ENCODE measurements around the gene SPAG7.

The SPAG7 gene, protein sequence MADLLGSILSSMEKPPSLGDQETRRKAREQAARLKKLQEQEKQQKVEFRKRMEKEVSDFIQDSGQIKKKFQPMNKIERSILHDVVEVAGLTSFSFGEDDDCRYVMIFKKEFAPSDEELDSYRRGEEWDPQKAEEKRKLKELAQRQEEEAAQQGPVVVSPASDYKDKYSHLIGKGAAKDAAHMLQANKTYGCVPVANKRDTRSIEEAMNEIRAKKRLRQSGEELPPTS

DNA sequence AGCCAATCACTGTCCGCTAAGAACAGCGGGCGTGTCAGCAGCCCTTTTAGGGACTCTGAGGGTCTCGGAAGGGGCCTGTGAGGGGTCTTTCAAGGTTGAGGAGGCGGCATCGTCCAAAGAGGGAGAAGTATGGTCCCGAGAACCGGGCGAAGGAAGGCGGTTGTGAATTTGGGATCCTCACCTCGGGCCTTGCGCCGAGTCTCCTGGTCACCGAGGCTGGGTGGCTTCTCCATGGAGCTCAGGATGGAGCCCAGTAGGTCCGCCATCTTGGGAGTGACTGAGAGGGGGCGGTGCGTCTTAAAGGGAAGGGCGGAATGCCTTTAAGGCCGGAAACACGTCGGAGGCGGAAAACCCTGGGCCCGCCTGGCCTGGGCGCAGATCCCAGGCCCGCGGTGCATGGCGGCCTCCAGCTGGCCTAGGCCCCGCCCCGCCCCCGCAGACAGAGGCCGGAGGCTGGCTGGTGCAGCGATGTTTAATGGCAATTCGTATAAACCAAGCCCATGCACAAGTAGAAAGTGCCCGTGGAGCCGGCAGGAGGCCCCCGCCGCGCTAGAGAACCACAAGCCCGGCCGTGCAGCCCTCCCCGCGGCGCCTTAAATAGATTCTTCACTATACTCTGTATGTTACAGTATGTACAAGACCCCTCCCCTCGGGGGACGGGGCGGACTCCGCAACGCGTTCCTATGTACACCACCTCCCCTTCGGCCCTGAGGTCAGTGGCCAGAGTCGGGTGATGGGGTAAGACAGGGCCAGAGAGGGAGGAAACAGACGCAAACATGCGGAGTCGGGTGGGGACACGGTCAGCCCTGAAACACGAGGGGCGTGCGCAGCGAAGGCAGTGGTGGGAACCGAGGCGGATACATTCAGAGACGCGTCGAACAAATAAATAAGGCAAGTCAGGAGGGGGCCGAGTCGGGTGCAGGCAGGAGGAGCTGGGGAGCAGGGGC, at the start of gene SPAG7:
TSS of gene SPAG7 (minus strand) at position 279 of the 947 bp plus-strand sequence. CDS start at position 266, 13 bp downstream.
- DNase-seq, result peak; percentile 95

DNA sequence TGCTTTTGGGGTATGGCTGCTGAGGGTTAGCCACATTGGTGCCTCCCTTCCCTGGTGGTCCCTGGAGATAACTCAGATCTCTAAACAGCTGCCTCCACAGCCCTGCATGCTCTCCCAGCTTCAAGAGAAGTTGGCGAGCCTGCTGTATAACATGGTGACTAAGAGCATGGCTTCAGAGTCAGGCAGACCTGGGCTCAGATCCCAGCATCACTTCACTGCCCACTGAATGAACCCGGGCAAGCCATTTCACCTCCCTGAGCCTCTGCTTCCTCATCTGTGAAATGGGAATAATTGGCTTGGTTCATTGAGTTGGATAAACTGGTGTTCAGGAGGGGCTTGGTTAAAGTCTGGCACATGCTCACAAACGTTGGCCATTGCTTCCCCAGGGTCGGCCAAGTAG, 46.7 kb upstream of the SPAG7 start:
- DNase-seq, result no peak

DNA sequence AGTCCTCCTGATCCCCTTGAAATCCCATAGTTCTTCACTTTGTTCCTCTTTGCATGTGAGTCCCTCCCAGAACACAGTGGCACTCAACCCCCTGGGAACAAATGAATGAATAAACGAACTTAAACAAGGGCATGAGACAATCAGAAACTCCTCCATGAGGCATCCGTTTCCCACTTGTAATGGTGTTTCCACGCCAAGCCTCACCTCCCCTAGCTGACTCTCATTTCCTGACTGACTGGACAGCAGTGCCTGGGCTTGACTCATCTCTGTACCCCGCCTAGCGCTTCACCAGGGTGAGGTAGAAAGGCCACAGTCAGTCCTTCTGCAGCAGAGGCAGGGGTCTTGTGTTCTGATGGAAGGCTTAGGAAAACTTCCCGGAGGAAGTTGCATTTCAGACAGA, 44.3 kb upstream of the SPAG7 start:
- peak; percentile 35 for DNase-seq

DNA sequence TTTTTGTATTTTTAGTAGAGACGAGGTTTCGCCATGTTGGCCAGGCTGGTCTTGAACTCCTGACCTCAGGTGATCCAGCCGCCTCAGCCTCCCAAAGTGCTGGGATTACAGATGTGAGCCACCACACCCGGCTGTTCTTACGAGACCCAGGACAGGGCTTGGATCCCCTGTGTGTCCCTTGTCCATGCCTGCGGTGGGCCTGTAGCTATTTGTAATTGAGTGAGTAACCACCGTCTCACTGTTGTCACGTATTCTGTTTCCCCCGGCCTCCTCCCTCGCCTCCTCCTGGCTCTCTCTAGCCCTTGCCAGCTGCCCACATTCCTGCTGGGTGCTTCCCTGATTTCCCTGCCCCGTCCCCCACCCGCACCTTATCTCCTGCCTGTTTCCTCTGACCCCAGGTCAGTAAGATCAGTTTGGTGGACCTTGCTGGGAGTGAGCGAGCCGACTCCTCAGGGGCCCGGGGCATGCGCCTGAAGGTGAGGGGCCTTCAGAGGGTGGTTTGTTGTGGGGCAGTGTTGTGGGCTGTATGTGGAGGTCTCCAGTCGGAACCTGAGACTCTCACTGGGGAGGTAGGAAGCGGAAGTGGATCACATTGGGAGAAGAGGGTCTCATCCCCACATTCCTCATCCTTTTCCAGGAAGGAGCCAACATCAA, 35.7 kb upstream of the SPAG7 start:
- DNase-seq, result no peak

DNA sequence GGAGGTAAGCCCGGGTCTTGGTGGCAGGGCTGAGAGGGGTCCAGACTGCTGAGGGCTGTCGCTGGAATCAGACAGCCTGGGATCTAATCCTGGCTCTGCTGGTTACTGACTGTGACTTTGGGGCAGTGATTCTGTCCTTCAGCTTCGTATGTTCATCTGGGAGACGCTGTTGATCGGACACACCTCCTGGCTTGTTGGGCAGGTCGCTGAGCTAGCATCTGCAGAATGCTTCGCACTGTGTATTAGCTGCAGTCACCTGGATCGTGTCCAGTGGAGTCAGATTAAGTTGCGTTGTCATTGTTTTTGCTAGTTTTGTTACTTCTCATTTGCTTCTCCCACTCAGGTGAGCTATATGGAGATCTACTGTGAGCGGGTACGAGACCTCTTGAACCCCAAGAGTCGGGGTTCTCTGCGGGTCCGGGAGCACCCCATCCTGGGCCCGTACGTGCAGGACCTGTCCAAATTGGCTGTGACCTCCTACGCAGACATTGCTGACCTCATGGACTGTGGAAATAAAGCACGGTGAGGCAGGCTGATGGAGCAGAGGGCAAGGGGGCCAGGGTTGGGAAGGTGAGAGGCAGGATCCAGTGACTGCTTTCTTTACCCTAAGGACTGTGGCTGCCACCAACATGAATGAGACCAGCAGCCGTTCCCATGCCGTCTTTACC, 34.6 kb upstream of the SPAG7 start:
- no peak for DNase-seq

DNA sequence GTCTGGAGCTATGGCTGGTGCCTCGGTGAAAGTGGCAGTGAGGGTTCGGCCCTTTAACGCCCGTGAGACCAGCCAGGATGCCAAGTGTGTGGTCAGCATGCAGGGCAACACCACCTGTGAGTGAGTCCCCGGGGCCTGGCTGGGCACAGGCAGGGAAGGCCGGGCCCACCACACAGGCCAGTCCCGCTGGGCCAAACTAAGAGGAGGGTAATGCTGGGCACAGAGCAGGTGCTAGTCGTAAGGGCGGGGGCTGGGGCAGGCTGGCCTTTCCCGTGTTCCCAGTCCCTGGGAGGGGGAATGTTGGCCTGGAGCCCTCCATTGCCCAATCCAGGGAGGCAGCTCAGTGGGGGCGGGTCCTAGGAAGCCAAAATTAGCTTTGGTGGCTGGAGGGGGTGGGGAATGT, 32.6 kb upstream of the SPAG7 start:
- DNase-seq, result no peak

DNA sequence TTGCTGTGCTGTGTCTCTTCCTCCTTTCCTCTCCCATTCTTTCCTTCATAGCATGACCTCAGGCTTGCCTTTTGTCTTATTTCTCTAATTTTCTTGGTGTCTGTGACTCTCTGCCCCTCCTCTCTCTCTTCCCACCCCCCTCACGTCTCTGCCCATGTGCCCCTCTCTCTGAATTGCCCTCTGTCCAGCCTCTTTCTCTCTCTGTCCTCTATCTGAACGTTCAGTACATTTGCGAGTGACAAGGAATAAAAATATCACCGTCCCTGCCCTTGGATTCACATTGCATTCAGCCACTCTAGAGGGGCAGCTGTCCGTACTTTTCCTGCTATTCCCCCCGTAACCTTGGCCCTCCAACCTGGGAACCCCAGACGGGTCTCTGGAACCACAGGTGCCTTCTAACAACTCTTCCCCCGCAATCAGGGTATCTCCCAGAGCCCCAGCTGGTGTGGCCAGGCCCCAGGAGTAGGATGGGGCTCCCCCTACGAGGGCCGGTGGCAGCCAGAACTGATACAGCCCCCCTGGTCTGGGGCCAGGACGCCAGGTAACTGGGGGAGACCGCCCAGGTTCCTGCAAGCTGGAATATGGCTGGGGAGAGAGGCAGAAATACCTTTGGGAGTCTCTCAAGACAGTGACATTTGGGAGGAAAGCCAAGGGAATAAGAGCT, 31.9 kb upstream of the SPAG7 start:
- no peak for DNase-seq

DNA sequence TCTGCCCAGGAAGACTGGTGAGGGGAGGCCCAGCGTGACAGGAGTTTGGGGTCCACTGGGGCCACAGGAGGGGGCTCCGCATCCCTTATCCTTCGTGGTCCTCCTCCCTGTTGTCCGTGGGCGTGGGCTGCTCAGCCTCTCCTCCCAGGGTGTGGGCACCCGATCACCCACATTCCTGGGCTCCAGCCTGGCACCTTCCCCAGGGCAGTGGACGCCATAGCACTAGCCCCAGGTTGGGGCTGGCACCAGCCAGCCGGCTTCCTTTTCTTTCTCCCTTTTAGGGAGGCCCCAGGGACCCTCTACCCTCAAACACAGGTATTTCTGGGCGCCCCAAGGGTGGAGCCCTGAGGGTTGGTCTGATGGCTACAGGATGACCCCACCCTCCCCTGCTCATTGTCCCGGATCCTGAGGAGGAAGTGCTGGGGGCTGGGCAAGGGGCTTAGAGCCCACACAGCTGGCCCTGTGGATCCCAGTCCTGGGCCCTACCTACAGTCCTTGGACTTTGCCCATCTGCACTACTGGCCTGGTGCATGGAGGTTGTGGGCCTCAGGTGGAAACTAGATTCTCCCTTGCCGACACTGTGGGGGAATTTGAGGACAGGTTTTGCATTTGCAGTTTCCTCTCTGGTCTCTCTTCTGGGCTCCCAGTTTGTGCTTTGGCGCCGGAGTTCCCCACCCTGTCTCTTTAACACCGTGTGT, 31.3 kb upstream of the SPAG7 start:
- DNase-seq, result no peak

DNA sequence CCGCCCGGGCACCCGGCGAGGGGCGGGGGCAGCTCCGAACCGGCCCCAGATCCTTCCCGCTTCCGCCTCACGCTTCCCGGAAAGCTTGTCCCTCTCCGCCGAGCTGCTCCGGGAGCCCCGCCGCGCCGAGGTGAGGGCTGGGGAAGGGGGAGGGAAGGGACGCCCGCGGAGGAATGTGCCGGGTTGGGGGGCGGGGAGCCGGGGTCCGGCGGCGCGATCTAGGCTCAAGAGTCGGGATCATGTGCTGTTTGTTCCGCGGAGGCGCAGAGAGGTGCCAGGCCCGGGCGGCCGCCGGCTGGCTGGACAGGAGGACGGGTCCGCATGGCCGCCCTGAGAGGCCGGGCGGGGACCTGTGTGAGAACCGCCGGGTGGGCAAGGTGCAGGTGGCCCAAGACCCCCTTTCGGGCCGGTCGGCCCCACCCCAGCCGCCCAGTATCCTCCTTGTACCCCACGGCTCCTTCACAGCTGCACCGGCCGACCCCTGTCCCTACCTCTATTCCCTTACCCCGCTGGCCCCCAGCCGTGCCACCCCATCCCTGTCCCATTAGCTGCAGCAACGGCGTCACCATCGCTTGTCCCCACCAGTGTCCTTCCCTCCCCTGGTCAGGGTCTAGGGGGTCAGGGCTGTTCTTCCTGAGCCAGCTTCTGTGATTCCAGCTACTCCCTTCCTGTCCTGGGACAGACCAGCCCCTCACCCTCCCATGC, 30.6 kb upstream of the SPAG7 start:
- DNase-seq, result no peak

DNA sequence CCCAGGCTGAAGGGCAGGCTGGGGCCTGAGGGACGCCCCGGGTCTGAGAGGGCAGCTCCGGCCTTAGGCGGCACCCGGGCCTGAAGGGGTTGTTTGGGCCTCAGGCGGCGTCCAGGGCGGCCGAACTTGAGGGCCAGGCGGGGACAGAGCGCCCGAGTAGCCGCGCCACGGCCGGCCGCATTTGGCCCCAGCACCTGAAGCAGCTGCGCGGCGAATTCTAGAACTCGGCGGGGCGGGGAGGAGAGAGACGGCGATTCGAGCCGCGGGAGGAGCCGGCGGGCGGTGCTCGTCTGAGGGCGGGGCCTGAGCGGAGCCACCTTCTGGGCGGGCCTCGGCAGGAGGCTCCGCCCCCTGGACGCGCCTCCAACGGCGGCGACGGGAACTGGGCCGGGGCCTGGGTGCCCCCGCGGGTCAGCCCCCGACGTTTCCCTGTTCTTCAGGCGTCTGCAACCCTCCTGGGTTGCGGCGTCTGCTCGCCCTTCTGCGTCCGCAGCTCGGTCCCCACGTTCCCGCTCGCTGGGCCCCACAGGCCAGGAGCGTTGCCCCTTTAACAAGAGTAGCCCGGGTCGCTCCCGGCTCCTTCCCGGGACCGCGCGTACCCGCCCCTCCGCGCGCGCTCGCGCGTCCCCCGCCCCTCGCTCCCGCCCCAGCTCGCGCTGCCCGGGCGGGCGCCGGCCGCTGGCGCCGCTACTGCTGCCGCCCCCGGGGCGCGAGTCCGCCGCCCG, 29.8 kb upstream of the SPAG7 start, which contains the start of the genes INCA1 and KIF1C:
TSS of gene INCA1 (minus strand) at position 221 of the 725 bp plus-strand sequence. CDS start 3,085 bp downstream, outside the sequence.
TSS of gene KIF1C (plus strand) at position 649 of the 725 bp plus-strand sequence. CDS start 2,297 bp downstream, outside the sequence.
- peak; percentile 87 for DNase-seq

DNA sequence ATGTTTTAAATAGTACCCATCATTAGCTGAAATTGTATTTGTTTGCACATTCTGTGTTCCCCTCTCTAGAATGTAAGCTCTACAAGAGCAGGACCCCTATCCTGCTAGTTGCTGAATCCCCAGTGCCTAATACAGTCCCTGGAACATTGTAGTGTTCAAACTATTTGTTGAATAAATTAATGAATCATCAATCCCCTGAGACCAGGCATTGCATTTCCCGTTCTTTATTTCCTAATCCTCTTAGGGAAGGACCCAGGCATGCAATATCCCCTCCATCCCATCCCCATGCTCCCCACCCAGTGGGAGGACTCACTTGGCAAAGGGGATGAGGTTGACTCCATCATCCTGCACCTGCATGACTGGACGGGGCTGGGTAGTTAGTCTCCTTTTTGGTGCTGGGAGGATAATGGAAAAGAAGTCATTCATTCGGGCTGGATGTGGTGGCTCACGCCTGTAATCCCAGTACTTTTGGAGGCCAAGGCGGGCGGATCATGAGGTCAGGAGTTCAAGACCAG, 26.5 kb upstream of the SPAG7 start:
- no peak for DNase-seq

DNA sequence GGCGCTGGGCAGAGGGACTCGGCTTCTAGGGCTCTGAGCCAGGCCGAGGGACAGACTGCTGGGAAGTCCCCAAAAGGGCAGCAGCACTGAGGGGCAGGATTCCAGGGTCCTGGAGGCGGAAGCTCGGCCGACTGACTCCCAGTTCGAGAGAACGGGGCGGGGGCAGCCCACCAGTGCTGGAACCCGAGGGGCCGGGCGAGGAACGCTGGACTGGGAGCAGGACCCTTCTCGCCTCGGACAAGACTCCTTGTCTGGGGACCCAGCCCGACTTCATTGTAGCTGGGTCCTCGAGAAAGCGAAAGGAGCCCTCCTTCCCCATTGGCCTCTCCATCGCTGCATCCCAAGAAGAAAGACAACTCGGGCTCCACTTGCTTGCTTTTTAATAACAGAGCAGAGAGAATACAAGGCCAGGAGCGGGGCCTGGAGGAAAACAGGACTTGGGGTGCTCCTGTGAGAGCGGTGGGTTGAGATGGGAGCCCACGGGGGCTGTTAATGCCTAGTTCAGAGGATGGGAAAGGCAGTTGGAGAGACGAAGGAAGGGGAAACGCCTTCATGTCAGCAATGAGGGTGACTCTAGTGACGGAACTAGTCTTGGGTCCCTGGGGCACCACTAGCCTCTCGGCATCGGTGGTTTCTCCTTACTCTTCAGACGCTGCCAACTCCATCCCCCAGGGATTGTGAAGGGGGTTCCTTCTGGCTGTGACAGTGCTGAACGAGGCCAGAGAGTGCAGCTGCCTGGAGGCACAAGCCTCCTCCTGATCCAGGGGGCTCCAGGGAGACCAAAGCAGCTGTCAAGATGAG, 20.4 kb upstream of the SPAG7 start:
- DNase-seq, result no peak

DNA sequence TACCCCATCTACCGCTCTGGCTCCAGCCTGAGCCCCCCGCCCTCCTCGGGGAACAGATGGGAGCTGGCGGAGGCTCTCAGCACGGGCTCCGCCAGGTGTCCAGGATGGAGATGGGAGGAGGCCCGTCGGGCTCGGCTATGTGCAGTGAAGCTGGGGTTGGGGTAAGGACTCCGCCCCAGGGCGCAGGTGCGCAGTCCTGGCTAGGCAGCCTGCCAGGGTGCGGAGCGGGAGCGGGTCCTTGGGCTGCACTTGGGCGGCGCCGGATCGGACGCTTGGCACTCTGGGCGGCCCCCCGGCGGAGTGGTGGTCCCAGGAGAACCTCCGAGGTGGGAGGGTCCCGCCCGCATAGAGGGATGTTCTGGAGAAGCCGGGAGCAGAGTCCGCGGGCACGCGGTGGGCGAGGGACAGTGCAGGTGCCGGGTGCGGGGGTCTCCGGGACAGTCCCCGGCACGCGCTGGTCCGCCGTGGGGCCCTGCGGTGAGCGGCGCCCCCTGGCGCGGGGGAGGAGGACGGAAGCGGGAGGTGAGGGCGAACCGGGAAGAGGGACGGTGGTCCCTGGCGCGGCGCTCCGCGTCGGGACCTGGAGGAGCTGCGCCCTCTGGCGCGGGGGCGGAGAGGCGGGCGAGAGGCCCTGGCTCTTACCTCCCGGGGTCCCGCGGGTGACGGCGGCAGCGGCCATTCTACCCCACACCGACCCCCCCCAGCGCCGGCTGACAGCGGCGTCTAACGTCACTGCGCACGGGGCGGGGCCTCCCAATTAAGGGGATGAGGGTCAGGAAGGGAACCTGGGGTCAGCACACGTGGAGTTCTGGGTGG, 19.5 kb upstream of the SPAG7 start, which contains the start of gene CAMTA2:
TSS of gene CAMTA2 (minus strand) at position 725 of the 816 bp plus-strand sequence. CDS start 1,453 bp downstream, outside the sequence.
- DNase-seq, result peak; percentile 70

DNA sequence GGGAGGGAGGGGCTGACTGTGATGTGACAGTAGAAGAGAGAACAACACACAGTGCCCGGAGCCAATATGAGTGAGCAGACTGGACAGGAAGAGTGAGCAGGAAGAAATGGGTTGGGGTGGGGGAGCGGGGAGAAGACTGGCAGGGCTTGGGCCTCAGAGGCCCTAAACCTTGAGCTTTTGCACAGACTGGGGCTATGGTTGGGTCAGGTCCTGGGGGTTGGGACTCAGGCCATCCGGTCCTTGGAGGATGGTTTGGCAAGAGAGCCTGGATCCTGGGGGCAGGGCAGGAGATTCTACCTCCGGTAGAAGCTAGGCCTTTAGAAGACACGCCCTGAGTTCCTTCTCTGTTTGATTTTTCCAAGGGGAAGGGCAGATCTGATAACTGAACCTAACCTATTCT, 18.8 kb upstream of the SPAG7 start:
- no peak for DNase-seq

DNA sequence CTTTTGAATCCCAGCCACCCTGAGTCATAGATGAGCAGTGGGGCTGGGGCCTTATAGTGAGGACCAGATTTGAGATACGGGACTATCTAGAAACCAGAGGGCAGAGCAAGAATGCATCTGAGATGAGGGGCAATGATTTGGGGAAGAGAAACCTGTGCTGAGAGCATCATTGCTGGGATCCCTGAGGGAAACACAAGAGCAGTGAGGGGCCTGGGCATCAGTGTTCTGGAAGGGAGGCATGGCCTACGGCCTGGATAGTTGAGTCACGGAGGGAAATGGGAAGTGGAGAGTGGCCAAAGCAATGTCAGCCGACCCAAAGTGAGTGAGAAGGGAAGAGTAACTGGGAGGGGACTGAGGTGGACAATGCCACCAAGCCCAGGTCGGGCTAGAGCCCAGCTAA, 14.7 kb upstream of the SPAG7 start:
- no peak for DNase-seq

DNA sequence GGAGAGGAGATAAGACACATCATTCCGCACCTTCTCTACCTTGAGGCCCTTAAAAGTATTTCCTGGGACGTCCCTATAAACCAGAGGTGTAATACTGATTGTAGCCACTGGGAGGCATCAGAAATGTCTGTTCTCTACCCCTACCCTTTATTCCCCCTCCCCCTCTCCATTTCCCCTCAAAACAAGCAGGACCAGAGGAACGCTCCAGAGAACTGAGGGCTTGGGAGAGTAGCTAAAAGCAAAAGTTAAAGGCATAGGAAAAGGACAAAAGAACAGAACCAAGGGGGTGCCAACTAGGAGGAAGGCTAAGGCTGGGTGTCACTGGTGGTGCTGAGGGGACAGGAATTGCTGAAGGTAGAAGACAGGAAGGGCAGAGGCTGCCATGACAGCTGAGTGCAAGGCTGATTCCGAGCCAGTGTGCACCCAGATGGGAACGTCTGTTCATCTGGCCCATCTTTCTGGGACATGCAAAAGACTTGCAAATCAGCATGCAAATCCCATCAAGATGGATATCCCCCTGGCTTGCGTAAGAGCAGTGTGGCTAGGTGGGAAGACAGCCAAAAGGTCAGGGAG, 13.1 kb upstream of the SPAG7 start:
- DNase-seq, result peak; percentile 15

DNA sequence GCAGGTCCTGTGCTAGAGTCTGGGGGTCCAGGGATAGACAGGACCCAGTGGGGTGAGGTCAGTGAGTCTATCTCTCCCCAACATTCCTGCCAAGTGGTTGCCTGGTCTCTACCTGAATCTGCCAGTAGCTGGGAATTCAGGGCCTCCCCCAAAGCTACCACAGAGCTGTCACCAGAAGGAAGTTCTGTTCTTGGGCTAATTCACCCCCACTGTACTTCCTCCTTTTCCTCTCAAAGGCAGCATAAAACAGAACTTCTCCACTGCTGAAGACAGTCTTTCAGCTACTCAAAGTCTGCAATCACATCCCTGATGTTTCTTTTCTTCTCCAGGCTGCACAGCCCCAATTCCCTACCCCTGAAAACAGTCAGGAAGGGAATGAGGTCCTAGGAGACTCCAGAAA, 11.1 kb upstream of the SPAG7 start:
- no peak for DNase-seq

All from HCEC 1CT (cell line).